Activated CD4-positive, CD25-positive, alpha-beta regulatory T cell treated with anti-CD3 and anti-CD28 coated beads, Interleukin-2, amount 50 U/mL, for 16 hours (primary cell): ENCODE data around the gene CXXC5.

ENCODE experiments used
- DNase-seq: peaks from one replicate; pipeline ENCODE4 v3.0.0-alpha.2; 2020; ENCODE audit warnings: low read depth, low spot score

Gene CXXC5

DNA sequence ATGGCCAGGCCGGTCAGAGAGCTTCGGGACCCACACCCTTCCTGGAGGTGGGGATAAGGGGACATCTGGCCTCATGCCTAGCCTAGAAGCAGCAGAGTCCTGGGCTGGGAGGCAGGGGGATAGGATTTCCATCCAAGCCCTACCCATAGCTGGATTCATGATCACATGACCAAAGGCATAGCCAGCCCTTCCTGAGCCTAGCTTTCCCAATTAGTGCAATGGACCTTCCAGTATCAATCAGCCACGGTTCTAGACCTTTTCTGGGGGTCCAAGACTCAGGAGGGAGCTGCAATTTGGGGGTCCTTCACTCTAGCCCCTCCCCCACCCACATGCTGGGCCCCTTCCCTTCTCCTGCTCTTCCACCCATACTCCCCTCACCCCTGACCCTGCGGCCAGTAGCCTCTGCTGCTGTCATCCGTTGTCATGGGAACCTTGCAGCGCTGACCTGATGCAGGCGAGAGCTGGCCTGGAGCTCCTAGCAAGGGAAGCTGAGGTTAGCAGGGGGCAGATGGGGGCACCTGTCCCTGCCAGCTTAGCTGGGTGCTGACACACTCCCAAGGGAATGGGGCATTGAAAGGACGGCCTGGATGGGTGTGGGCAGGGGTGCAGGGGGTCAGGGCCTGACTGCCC is 44.6 kb downstream of the CXXC5 start:
- DNase-seq: no peak

DNA sequence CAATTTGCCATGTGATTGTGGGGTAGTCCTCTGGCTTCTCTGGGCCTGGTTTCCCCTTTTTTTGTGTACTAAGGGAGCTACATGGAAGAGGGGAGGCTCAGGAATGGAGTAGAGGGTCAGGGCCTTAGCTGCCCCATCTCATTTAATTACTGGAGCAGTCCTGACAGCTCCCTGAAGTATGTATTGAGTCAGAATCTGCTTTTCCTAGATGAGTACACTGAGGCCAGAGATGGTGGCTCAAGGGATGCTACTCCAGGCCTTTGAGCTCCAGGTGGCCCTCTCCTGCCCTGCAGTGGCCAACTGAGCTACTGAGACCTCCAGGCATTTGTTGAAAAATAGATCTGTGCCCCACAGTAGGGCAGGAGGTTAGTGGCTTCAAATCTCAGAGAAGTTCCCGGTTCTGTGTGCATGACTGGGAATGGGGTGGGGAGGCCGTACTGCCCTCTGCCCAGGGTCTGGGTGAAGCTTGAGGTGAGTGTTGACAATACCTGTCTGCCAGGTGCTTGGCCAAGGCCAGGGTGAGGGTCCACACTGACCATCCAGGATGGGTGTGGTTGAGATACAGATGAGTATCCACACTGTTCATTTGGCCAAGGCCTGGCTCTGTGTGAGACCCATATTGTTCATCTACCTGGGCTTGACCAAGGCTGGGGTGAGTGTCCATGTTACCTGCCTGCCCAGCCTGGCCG is 45.7 kb downstream of the CXXC5 start:
- DNase-seq: no peak

DNA sequence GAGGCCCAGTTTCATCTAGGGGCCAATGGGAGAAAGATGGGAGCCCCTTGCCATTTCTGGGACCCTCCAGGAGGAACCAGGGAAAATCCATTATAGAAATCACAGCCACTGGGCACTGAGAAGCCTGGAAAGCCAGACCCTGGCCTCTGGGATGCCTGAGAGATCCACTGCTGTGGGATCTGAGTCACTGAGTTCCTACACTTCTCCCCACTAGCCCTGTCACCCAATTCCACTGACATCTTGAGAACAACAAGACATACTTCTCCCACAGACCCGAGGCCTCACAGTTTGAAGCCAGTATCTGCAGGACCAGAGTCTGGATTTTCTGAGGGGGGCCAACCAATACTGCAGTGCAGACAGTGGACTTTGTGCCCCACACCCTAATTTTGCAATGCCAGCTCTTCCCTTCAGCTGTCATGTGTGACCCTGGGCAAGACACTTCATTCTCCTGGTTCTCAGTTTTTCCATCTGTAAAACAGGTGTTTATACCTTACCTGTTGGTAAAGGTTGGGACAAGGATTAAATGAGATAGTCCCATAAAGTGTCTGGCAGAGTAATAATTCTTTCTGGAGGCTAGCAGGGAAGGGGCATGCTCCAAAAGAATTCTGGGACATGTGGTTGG is 46.5 kb downstream of the CXXC5 start:
- no peak for DNase-seq

DNA sequence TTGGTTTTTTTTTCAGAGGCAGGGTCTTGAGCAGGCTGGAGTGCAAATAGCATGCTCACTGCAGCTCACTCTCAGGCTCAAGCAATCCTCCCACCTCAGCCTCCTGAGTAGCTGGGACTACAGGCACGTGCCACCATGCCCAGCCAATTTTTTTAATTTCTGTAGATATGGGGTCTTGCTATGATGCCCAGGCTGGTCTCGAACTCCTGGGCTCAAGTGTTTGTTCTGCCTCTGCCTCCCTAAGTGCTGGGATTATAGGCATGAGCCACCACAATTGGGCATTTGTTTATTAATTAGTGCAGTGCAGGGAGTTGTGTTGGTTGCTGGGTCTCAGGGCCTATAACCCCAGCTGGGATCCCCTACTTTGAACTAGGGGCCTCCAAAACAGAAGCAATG is 47.0 kb downstream of the CXXC5 start:
- no peak for DNase-seq

DNA sequence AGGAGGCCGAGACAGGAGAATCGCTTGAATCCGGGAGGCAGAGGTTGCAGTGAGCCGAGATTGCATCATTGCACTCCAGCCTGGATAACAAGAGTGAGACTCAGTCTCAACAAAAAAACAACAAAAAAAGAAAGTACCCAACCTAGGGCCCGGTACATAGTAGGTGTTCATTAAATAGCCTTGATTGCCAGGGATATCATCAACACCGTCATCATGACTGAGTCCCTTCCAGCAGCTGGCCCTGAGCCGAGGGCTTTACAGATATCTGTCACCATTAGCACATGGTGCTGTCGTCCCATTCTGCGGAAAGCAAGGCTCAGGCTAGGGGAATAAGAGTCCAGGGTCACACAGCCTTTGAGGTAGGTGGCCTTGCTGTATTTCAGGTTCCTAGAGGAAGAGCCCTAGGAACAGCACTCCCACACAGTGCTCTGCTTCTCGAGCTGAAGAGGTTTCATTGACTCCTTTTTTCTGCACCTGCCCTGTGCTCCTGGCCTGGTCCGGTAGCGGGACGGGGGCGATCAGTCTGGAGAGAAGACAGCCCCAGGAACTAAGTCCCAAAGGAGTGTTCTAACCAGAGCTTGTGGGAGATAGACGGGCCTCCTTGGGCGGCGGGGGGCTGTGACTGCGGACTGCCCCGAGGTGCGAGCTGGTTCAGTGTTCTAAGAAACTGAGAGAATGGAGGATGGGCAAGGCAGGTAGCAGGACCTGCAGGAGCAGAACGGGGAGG is 48.2 kb downstream of the CXXC5 start:
- no peak for DNase-seq

DNA sequence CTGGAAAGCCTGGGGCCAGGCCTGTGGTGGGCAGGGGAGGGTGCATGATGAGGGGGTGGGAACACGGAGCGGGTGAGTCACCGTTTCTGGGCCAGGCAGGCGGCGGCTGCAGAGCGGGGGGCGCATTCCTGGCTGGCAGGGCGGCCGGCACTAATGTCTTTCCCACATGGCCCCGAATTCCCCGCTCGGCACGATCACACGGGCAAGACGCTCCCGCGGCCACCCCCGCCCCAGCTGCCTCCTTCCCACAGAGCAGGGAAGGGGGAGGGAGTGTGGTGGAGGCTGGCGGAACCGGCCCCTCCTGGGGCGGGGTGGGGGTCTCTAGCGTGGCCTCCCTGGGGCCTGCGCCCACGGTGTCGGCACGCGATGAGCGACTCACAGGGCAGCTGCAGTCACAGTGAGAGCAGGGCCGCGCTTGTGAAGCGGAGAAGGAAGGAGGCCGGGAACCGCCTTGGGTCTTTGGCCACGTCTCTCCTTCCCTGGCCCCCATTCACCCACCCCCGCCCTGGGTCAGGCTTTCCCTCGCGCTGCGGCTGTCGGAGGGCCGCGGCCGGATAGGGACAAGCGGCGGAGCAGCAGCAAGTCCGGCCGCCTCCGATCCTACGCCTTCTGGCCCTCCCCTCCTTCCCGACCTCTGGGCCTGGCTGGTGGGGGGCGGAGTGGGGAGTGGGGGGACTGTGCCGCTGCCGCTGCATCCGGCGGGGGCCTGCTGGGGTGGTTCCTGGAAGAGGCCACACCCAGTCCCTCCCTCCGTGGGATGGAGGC is 48.9 kb downstream of the CXXC5 start:
- no peak for DNase-seq

DNA sequence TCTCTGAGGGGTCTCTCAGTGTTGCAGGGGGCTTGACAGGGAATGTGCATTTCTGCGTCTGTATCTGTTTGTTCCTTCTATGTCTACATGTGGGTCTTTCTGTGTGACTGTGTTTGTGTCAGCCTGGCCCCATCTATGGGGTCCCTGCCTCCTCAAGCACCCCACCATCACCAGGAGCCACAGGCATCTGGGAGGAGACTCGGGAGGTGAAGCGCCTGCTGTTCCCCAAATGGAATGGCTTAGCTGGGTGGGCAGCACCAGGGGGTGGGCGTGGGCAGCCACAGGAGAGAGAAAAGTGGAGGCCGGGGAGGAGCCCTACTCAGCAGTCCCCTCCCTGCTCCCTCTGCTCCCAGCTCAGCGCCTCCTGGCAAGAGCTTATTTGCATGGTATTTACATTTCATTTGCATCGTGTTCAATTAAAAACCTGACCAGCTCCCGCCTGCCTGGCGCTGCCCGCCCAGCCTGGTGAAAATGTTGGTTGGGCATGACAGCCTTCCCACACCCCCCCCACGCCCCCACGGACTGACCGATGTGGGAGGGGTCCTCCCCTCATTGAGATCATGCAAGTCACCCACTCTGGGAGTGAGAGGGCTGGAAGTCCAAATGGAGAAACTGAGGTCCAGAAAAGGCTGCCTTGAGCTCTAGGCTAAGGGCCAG is 50.5 kb downstream of the CXXC5 start:
- no peak for DNase-seq

DNA sequence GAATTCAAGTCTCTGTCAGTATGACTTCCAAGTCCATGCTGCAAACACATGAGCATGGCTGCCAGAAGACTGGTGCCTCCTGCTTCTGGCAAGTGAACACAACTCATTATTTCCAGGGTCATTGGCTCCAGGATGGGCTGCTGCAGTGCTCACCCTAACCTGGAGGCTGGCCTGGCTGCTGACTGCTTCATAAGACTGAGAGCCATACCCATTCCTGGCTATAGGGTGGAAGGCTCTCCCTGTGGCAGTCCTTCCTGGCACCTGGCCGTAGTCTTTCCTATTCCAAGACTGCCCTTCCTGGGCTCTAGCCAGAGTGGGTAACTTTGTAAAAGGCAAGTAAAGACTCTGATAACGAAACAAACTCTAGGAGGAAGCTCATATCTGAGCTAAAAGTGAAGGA is 51.2 kb downstream of the CXXC5 start:
- no peak for DNase-seq

DNA sequence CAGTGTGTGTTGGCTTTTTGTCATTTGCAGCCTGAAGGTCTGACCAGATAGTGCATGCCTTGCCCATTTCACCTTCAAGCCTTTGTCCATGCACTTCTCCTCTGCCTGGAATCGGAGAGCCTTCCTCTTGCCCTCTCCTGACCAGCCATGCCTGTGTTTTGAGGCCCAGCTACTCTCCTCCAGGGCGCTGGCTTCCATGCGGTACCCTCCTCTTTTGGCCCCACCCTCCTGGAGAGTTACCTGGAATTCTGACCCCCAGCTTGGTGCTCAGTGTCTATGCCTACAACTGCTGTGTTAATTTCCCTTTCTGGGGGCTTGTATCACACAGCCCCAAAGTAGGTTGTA is 52.5 kb downstream of the CXXC5 start:
- no peak for DNase-seq

DNA sequence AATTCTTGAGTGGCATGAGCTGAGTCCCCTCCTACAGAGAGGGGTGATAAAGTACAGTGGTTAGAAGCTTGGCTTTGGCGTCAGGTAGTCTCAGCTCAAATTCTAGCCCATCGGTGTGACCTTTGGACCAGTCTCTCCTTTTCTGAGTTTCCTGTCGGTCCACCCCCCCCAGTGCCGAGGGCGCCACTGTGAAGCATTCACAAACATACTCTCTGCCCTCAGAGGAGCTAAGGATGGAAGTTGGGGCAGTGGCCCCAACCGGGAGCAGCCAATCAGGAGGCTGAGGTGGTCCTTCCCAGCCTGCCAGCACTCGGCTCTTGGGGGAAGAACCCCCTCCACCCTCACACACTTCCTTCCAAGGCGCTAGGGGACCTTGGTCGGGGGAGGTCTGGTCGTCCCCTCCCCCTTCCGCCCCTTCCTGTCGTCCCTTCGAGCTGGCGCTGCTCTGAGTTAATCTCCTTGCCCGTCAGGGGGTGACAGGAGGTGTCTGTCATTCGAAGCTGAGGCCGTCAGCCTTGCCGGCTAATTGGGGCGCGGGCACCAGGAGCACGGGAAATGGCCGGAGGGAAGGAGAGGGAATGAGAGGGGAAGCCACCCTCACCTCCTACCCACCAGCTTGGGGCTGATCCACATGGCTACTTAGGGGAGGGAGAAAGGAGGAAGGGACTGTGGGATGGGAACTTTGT is 53.0 kb downstream of the CXXC5 start:
- no peak for DNase-seq

DNA sequence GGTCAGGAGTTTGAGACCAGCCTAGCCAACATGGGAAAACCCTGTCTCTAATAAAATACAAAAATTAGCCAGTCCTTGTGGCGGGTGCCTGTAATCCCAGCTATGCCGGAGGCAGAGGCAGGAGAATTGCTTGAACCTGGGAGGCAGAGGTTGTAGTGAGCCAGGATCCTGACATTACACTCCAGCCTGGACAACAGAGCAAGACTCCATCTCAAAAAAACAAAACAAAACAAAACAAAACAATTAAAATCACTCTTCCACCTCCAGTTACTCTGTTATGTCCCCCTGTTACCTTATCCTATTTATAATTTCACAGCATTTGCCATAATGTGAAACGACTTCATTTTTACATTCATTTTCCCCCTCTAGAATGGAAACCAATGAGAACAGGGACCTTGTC is 54.4 kb downstream of the CXXC5 start:
- no peak for DNase-seq

DNA sequence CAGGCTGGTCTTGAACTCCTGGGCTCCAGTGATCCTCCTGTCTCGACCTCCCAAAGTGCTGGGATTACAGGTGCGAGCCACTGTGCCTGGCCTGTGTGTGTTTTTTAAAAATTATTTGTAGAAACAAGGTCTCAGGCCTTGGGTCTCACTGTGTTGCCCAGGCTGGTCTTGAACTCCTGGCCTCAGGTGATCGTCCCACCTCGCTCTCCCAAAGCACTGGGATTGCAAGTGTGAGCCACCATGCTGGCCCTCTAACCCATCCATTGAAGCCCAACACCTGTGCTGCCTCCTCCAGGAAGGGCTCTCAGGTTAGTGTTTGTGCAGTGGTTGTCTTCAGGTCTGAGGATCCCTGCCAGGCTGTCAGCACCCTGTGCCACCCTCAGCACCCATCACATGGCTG is 56.6 kb downstream of the CXXC5 start:
- no peak for DNase-seq

DNA sequence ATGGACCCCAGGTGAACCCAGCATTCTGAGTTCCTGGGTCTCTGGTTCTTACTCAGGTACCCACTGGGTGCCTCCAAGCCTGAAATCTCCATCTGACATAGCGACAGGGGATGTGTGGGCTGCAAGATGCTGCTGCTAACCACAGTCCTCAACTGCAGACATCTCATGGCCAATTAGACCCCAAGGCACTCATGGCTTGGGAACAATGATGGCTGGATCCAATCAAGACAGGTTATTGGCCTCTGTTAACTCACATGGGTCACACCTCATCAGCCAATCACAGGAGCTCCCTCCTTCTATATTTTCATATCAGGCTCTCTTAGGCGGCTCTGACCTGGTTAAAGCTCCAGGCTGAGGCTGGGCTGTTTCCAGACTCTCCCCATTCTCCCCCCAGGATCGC is 57.0 kb downstream of the CXXC5 start:
- DNase-seq: no peak

DNA sequence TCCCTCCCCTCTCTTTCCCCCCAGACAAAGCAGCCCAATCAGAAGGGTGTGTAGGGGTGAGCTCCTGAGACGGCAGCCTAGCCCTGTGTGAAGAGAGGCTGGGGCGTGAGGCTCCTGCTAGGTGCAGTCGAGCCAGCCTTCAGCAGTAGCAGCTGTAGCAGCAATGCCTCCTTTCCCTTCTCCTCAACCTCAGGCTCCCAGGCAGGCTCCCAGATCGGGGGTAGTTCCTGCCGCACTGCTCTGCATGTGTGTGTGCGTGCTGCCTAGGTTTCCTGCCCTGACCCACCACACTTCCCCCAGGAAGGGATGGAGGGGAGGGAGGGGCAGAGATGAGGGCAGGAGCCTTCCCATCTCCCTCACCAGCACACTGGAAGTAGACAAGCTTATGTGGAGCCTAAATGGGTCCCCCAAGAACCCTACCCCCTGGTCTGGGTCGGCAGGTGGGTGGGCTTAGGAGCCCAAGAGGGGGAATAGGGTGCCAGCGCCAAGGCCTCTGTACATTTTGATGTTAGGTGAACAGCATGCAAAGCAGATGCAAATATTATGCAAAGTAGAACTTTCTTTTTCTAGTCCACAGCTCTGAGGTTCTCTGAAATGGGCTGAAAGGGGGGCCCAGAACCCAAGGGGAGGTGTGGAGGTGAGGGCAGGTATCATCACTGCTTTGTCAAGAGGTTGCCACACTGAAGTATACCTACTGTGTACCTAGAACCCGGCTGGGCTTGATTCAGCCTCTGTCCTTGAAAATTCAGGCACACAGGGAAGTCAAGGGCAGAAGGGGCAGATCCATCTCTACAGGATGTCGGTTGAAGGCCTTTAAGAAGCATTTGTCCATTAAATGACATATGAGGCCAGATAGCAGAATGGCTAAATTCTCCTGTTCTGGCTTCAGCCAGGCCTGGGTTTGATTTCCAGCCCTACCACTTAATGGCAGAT is 57.8 kb downstream of the CXXC5 start:
- DNase-seq: no peak

DNA sequence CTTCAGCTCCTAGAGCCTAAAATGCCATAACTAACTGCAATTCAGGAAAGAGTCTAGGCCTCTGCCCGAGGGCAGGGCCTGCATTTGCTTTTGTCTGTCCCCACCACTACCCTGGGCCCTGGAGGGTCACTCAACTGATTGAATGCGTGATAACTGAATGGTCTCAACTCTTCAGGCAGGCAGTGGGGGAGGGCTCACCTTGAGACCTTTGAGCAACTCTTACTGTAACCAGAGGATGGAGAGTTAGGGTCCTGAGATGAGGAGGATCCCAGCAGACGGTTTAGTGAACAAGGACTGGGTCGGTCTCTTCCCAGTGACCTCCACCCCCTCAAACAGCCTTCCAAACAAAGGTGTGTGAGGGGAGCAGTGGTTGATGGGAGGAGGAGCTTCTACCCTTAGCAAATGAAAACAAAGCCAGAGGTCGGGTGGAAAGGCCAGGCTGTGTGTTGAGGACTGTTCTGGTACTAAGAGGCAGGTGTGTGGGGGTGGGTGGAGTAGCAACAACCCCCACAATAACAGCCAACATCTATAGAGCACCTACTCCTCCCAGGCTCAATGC is 59.4 kb downstream of the CXXC5 start:
- DNase-seq: no peak

DNA sequence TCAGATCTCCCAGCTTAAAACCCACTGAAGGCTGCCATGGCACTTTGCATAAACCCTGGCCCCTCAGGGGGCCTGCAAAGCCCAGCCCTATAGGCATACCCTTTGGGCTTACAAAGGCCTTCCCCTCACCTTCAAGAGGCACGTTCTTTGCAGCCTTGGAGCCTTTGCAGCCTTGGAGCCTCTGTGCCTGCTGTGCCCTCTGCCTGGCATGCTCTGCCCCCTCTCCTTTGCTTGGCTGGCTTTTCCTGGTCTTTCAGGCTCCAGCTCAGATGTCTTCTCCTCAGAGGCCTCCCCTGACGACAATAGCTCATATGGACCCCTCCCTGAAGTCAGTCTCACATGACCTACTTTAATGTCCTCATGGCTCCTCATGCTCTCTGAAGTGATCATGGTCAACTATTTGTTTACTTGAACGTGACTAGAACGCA is 60.3 kb downstream of the CXXC5 start:
- DNase-seq: no peak

DNA sequence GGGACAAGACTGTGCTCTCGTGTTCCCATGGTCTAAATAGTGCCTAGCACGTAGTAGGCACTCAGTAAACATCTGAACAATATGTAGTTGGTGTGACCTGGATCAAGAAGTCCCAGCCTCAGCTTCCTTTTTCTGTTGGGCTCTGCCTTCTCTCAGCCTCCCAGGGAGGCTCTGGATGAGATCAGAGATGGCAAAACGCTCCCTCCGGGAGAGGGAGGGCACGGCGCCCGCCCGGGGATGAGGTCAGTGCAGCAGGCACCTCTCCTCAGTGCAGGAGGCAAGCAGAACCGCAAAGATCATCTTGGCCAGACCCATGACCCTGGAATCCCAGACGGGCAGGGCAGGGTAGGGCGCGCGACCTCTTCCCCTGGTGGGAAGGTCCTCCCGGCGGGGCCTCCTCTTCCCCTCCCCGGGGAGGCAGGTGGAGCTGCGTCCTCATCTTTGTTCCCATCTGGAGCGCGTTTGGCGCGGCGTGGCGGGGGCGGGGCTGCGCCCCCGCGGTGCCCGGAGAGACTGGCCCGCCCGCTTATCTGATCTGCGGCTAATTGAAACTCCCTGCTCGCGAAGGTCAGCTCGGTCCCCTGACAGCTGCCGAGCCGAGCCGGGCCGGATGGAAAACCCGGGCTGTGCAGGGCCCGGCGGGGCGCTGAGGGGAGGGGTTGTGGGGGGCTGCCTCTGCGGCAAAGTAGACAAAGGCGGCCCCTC is 60.9 kb downstream of the CXXC5 start:
- DNase-seq: no peak

DNA sequence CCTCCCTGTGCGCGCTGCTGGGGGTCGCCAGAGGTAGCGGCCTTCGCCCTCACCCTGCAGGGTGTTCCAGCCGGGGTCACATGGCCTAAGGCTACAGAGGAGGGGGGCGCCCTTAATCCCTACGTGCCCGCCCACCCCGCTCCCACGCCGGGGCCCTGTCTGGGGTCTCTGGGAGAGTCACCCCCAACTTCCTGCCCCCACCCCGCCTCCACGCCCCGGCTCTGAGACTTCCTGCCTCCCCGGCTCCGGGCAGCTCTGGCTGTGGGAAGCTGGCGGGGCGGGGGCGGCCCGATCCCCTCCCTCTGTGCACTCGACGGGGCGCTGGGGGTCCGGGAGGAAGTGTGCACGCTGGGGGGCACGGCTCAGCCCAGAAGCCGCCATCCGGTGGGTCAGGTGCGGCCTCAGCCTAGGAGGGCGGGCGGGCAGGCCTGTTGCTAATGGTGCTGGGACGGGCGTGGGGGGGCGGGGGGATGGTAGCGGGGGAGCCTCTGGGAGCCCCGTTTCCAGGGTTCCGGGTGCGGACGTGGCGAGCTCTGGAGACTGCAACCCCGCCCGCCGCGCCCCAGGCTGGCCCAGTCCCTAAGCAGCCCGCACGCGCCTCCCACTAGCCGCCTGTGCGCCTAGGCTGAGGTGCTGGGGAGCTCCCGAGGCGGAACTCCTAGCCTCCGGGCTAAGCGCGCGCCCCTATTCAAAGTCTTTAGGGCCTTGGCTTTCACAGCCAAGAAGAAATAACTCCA is 61.6 kb downstream of the CXXC5 start:
- no peak for DNase-seq
